ENCODE results near the gene FAM184A.
"Not testable (repeated sequence)": the region's sequence is repeated elsewhere in the genome, so short reads cannot be mapped to it uniquely, and the experiment has no call there.

The FAM184A gene

DNA sequence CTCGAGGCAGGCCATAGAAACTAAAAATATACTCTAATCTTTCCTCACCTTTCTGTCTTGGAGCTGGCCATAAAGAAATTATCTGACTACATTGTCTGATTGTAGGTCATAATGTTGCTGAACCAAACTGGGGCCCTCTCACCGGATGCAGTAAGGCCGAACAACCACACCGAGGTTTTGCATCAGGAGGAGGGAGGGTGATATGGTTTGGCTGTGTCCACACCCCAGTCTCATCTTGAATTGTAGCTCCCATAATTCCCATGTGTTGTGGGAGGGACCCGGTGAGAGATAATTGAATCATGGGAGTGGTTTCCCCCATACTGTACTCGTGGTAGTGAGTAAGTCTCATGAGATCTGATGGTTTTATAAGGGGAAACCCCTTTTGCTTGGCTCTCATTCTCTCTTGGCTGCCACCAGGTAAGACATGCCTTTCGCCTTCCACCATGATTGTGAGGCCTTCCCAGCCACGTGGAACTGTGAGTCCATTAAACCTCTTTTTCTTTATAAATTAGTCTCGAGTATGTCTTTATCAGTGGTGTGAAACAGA lies 19.4 kb upstream of the FAM184A start:
- not testable (repeated sequence) for DNase-seq

DNA sequence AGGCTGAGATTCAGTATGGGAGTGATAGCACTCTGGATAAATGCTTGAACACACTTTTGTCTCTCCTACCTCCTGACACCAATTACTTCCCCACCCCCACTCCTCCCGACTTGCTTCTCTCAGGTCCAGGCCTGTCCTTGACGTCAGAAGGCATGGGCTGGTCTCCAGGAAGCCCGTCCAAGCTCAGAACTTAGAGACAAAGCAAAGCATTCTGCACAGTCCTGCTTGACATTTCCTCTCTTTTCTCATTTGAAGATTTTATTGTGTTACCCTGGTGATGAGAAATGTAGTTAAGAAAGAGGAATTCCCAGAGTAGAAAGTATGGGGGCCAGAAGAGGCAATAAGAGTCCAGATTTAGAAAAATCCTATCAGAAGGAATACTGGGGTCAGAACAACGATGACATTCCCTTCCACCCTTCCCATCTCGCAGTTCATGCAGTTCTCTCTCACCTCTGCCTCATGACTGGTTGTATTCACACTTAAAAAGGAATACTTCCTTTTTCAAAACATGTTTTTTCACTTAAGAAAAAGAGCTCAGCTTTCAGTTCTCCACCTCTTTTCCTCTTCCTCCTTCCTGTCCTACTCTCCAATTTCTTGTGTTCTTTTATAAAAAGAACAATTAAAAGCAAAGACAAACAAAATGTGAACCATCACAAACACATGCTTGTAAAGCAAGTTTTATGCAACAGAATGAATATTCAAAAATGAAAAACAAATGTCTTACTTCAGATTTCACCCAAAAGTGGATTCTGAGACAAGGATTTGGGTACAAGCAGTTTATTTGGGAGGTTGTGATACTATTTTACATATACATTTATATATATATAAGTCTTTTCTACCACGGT lies 18.5 kb upstream of the FAM184A start:
- DNase-seq, result peak; percentile 80

DNA sequence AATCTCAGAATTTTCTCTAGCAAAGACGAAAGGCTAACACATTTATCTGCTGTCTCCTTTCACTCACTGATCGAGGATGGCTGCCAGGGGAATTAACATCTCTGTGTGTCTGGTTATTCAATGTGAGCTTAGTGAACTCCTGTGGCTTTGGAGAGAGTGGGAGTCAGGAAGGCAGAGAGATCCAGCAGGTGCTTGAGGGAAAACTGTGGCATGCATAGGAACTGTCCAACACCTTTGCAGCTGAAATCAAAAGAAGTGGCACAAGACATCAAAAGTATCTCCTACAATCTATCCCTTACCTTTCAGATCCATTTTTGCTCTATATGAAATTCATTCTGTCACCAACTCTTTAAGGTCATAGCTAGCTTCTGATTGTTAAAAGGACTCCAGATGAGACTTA lies 11.8 kb upstream of the FAM184A start:
- DNase-seq, result no peak

DNA sequence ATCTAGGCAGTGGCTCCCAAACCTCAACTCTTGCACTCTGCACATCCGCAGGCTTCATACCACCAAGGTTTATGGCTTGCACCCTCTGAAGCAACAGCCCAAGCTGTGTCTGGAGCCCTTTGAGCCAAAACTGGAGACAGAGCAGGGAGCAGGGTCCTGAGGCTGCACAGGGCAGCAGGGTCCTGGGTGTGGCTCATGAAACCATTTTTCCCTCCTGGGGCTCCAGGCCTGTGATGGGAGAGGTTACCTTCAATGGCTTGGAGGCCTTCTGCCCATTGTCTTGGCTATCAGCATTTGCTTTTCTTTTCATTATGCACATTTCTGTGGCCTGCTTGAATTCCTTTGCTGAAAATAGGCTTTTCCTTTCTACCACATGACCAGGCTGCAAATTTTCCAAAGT lies 6.3 kb upstream of the FAM184A start:
- DNase-seq, result no peak

DNA sequence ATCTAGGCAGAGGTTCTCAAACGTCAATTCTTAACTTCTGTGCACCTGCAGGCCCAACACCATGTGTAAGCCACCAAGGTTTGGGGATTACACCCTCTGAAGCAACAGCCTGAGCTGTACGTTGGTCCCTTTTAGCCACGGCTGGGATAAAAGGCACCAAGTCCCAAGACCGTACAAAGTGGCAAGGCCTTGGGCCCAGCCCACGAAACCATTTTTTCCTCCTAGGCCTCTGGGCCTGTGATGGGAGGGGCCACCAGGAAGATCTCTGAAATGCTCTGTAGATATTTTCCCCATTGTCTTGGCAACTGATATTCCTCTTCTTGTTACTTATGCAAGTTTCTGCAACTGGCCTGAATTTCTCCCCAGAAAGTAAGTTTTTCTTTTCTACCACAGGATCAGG lies 4.5 kb upstream of the FAM184A start:
- no peak for DNase-seq

DNA sequence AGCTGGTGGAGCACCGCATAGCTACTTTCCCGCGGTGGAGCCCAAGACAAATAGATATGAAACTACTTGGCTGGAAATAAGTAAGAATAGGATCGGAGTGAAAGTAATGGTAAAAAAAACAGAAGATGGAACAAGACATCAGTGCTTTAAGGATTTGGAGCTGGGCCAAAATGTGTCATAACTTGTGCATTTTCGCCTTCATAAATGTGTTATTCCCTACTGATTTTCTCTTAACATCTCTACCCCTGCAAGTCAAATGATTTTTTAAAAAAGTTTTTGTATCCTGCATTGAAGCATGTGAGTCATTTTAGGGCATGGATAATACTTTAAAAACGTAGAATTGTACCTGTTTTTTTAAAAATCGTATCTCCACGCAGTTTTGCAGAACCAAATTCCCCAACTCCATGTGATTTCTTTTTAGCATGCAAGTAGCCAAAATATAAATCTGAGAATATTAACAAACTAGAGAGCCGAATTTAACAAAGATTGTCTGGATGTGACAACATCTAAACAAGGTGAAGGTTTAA lies 882 bp upstream of the FAM184A start:
- DNase-seq, result no peak

DNA sequence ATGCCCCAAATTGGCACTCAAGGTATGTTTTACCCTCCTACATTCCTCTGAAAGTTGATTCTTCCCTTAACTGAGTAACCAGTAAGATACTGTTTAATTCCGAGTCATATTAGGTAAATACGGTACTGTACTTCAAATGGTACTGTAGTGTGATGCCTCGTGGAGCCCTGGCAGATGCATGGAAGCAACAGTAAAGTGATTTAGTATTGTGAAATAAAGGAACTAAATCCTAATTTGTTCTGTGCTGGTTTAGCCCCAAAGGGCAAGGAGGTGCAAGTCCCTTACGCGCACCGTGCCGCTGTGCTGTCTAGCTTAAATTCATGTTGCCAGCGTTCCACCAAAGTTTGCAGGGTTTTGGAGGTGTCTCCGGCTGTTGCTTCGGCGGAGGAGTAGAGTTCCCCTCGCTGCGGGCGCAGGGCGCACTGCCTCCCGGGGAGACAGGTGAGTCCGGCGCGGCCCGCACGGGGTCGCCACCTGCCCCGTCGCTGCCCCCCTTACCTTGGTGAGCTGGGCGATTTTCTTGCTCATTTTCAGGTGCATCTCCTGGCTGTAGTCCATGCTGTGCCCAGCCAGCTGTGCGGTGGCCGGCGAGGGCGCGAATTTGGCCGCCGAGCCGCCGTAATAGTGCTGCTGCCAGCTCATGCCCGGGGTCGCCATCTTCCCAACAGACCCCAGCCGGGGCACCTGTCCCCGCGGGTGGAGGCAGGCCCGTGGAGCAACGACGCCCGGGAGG lies 655 bp downstream of the FAM184A start:
- no peak for DNase-seq

DNA sequence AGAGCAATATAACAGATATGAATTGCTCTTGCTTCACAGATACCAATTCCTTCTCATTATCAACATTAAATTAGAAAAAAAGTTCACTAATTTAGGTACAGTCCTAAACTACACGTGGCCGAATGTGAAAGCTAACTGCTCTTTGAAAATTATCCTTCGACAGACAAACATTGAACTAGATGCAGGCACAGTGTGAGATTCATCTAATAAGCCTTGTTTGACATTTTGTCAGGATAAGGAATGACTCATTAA lies 1.1 kb downstream of the FAM184A start:
- DNase-seq, result peak; percentile 38

DNA sequence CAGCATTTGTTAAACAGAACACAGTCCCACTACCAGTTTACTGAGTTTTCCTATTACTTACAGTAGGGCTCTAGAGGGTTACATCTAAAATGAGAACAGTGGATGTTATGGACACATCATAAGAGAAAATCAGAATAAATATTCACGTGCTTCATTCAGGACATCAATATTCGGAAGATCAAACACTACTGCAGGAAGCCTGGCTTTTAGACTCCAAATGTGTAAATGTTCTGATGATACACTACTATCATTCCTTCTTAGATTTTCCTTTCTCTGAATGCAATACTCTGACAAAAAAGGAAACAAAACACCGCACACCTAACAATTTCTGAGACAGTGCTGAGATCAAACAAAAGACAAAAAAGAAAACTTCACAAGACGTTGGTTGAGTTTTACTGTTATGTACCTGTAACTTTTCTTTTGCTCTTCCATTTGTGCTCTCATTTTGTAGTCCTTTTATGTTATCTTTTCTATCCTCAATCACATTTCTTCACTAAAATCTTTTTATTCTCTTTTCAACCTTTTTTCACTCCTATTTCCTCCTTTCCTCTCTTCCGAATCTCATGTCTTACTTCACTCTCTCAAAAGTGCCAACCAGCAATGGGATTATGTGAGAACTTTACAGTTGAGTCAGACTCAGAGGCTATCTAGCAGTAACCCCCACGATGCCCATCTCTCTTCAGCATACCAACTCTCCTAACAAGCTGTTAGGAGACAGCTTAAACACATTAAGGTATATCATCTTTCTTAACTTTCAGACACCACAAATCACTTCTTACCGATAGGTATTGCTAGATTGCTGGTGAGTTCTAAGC lies 1.7 kb downstream of the FAM184A start:
- DNase-seq, result no peak

DNA sequence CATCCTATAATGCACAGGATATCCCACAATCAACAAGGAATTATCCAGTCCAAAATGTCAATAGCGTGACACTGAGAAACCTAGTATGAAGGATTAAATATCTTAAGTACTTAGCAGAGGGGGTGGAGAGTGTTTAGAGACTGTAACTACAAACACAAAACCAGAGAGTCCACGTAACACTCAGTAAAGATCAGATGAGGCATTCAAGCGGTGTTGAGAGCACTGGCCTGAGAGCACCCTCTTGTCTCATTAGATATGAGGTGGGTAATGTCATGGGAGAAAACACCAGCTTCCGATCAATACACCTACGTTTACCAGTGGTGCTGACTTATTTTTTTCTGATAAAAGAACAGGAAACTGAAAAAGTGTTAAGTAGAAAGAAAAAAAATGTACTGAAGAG lies 2.3 kb downstream of the FAM184A start:
- no peak for DNase-seq

DNA sequence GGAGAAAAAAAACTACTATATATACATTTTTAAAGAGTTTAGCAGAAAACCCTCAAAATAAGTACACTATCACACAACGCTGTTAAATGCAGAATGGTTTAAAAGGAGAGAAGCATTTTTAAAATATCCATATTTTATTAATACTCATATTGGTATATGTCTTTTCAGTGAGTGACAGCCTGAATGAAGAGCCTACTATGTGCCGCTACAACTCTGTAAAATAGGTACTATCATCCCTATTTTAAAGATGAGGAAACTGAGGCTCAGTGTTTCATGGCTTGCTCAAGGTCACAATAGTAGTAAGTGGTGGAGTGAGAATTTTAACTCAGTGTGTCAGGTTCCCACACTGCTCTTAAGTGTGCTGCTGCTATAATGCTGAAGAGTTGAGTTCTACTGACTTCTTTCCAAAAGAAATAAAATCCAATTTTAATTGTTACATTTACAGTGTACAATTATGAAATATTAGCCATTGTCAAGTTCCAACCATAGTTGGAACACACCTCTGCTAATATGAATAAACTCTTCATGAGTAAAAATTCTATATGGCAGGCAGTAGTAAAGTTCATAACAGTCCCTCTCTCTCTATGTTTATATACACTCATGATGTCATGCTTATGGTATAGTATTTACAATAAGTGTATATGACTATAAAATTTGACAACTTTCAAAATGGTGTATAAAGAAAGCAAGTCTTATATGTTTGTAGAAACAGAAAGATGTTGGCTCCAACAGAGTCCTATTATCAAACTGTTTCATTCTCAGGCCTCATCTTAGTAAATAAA lies 3.1 kb downstream of the FAM184A start:
- no peak for DNase-seq

DNA sequence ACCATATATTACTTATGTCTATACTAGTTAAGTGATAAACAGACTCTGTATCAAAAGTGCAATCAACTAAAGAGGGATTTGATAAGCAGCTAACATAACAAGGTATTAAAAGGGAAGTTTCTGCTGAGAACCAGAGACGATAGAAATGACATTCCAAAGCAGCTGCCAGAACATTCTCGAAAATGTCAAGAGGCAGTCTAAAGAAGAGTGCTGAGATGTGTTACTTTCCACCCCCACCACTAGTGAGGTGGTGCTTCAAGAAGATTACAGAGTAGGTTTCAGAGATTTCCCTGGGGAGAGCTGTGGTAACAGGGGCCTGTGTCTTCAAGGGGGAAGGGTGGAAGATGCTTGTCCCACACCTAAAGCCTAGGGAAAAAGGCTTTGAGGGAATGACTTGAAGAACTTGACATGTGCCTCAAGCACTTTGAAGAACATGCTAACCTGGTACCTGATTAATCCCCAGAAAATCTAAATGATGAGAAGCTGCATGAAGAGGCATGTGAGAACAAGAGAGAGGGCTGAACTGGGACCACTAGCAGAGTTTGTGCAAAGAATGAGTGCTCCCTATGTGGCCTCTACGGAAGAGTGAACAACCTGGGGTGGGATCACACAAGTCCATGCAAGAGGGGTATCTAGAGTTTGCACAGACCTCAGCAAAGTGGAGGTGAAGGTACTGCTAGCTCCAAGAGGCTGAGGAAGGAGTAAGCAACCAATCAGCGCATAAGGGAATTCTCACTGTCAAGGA lies 5.0 kb downstream of the FAM184A start:
- DNase-seq, result no peak

DNA sequence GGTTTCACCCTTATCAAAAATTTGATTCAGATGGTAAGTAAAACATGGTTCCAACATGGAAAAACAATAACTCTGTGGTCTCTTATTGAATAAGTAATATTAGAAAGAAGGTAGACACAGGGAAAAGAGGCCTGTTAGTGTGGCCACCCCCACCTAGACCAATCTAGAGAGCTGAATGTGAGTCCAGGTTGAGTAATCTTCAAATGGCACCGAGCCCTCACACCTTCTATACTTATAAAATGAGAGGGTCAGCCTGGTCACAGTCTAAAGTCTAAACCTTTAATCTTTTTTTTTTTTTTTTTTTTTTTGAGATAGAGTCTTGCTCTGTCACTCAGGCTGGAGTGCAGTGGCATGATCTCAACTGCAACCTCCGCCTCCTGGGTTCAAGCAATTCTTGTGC lies 6.9 kb downstream of the FAM184A start:
- no peak for DNase-seq

DNA sequence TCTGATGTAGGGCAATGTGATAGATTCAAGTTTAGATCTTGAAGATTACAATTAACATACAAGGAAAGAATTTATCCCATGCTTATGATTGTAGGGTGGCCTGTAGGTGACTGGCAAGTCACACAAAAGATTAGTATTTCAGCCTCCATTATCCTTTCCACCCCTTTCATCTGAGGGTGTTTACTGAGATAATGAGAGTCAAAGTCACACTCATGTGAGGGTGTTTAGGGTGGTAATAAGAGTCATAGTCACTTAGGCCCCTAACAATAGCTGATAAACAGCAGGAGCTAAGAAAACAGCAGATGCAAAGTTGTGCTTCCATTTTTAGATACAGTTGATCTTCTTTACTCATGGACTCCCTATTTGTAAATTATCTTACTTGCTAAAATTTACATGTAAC lies 11.4 kb downstream of the FAM184A start:
- no peak for DNase-seq

DNA sequence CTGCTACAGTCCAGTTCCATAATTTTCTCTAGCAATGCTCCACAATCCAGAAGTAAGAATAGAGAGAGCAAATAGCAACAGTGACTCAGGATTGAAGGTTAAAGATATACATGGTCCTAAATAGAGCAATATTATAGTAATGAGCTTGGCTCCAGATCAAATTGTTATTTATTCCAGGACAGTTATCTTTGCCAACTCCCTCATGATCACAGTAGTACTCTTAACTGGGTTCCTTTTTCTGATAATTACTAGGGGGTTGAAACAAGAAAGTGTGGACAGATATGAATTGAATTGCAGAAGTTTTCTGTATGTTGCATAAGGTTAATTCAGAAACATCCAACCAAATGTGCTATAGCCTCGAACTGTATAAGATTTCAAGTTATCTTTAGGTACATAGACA lies 11.9 kb downstream of the FAM184A start:
- DNase-seq, result no peak

DNA sequence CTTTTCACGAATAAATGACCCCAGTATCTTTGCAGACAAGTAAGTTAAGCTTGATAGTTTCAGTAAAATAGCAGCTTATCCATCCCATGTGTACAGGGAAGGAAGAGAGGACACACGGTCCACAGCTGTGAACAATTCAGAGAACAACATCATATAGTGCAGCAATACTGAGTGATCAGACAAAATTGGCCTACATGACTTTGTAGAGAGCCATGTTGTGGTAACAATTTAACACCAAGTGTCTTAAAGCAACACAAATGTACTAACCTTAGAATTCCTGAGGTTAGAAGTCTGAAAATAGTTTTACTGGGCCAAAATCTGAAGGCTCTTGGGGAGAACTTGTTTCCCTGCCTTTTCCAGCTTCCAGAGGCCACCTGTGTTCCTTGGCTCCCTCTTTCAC lies 12.5 kb downstream of the FAM184A start:
- DNase-seq, result no peak

DNA sequence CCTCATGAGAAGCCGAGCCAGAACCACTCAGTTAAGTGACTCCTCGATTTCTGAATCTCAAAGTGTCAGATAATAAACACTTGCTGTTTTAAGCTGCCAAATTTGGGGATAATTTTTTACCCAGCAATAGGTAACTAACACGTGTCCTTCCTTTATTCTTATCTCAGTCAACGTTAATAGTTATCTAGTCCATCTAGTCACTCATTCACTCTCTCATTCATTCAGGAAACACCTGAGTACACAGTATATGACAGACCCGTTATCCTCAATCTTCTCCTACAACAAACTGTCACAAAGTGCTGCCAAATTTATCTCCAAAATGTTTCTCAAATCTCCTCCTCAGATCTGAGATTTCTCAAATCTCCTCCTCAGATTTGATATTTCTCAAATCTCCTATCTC lies 13.1 kb downstream of the FAM184A start:
- no peak for DNase-seq

DNA sequence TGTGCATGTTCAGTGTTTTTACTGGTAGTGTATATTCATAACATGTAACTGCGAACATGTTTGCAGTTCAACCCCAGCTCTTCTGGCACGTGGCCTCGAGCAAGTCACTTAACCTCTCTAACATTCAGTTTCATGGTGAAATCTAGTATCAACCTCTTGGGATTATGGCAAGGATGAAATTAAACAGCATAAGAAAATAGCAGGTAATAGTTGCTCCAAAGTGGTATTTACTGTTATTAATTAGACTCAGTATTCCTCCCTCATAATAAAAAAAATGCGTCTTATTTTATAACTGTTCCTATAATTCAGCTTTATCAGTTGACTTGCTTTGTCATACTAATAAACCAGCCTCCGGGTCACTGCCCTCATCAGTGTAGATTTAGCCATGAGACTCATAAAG lies 15.0 kb downstream of the FAM184A start:
- no peak for DNase-seq

DNA sequence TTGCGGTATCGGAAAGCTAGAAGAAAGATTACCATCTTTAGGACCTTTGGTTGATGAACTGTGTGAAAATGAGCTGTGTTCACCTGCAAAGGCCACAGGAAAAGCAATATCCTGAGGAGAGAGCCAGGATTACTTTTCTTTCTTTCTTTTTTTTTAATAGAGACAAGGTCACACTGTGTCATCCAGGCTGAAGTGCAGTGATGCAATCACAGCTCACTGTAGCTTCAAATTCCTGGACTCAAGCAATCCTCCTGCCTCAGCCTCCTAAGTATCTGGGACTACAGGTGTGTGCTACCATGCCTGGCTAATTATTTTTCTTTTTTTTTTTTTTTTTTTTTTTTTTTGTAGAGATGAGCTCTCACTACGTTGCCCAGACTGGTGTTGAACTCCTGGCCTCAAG lies 17.2 kb downstream of the FAM184A start:
- DNase-seq, result no peak

DNA sequence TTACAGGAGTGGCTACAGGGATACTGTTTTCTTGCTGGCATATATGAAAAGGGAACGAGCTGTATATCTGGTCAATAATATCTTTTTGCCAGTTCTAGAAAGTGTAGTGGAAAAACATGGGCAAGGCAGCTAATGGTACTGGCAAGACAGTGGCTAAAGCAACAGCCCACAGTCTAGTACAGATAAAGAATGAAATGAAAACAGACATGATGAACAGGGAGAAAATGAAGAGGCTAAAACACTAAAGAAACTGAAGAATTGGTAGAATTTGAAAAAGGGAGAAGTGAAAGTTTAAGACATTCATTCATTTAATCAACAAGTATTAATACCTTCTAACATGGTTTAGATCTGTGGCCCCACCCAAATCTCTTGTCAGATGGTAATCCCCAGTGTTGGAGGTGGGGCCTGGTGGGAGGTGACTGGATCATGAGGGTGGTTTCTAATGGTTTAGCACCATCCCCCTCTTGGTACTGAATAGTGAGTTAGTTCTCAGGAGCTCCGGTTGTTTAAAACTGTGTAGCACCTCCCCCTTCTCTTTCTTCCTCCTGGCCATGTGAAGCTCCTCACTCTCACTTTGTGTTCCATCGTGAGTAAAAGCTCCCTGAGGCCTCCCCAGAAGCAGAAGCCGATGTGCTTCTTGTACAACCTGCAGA lies 18.1 kb downstream of the FAM184A start:
- no peak for DNase-seq

DNA sequence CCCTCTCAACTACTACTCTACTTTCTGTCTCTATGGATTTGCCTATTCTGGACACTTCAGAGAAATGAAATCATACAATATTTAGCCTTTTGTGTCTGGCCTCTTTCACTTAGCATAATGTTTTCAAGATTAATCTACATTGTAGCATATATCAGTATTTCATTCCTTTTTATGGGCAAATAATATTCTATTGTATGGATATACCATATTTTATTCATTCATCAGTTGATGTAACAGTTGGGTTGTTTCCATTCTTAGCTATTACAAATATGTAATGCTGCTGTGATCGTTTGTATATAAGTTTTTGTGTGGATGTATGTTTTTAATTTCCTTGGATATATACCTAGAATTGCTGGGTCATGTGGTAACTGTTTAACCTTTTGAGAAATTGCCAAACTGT lies 23.4 kb downstream of the FAM184A start:
- no peak for DNase-seq

All from midbrain (tissue), 1 donor.